Upper lobe of left lung (tissue), 6 donors: ENCODE measurements around the gene SPATA12. TPM values are rescaled to one million over a fixed set of nuclear protein-coding genes. Genes with fewer than 3 reads are reported as not detected.
"Not testable (repeated sequence)": the region's sequence is repeated elsewhere in the genome, so short reads cannot be mapped to it uniquely, and the experiment has no call there.

Experiments used
- ATAC-seq, 2 donors: fragments of 200-7000 bp; cut with Tn5 transposase; one replicate each; pipeline ENCODE4 v1.9.1; 2022; ENCODE audit warnings: mild to moderate bottlenecking in 2 of 2, moderate library complexity in 2 of 2; ENCODE audit not compliant: low FRiP score in 2 of 2
- DNase-seq, 2 donors: peaks; one replicate each; pipeline ENCODE4 v3.0.0-alpha.2; 2019 to 2020
- H3K27ac ChIP-seq, 4 donors: fragments of 200-600 bp; sonication (generic); one replicate each; pipeline ENCODE4 v1.5.1; 2016 to 2019
- H3K27me3 ChIP-seq, 4 donors: fragments of 200-600 bp; sonication (generic); one replicate each; pipeline ENCODE4 v1.5.1; 2017 to 2019
- H3K36me3 ChIP-seq, 4 donors: fragments of 200-600 bp; sonication (generic); one replicate each; pipeline ENCODE4 v1.5.1; 2016 to 2019
- H3K4me1 ChIP-seq, 4 donors: fragments of 200-600 bp; sonication (generic); one replicate each; pipeline ENCODE4 v1.5.1; 2018 to 2019
- H3K4me3 ChIP-seq, 4 donors: fragments of 200-600 bp; sonication (generic); one replicate each; pipeline ENCODE4 v1.5.1; 2017 to 2019; ENCODE audit warnings: mild to moderate bottlenecking in 2 of 4, moderate library complexity in 1 of 4
- H3K9me3 ChIP-seq, 4 donors: fragments of 200-600 bp; sonication (generic); one replicate each; pipeline ENCODE4 v1.5.1; 2018 to 2019
- CTCF ChIP-seq, 6 experiments: fragments of 450-650 bp in 4 of 6; fragments of 200-600 bp in 2 of 6; sonication (generic) in 2 of 6; IDR thresholded peaks; one replicate each; pipeline ENCODE4 v1.5.1; 2016 to 2019; ENCODE audit warnings: antibody characterized with exemption in 6 of 6
- EP300 ChIP-seq, 4 donors: sonication (generic); formaldehyde crosslinking; IDR thresholded peaks; one replicate each; pipeline ENCODE4 v1.5.1; 2017; ENCODE audit warnings: antibody characterized with exemption in 4 of 4, control low read depth in 2 of 4
- POLR2A ChIP-seq, 4 donors: fragments of 450-650 bp; IDR thresholded peaks; one replicate each; pipeline ENCODE4 v1.5.1; 2016 to 2017; ENCODE audit warnings: antibody characterized with exemption in 4 of 4, mild to moderate bottlenecking in 2 of 4
- POLR2AphosphoS5 ChIP-seq, 2 donors: sonication (generic); formaldehyde crosslinking; IDR thresholded peaks; one replicate each; pipeline ENCODE4 v1.5.1; 2017; ENCODE audit warnings: antibody characterized with exemption in 2 of 2
- WGBS, 2 donors: methylation state at CpG; one replicate each; pipeline ENCODE4 v1.1.5; 2017 to 2018; 5-methylcytosine and 5-hydroxymethylcytosine counted together
- total RNA-seq, 6 donors: library from RNA; depleted of rRNA in 4 of 6; stranded (reverse); fragments of >200 nt in 4 of 6; gene quantifications; one replicate each; pipeline versions ENCODE4 v1.1.0 to v1.2.1, GENCODE V29; 2016 to 2021
- donor health status: DM: no; HTN: no; CAD: no; lungs with moderate emphysema.
- donor health status: DM: no; HTN: yes; CAD: no; lungs with severe emphysema.

SPATA12 gene
- total RNA-seq, 6 donors from 2014 or later = 0.27 to 1.0 (median 0.36) TPM; not detected in 2

DNA sequence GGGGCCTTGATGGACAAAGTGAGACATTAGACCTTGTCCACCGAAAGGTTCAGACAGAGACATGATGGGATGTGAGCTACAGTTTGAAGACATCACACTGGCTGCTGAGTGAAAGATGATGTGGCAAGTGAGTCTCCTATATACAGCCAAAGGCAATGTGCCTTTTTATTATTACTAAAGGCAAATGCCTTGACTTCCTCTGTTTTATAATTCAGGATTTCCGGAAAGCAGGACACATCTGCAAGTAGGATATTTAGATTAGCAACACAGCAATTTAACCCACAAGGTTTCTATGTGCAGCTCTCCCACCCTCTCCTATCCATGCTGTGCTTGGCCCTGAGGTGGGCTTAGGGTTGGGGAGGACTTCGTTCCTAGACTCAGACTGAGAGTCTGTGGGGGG lies 20.7 kb downstream of the SPATA12 start:
- no peak overlapping the region for H3K4me3 ChIP-seq
- H3K27ac ChIP-seq = no peak overlapping the region
- WGBS, 2 donors = 61 to 77% methylated on average over 3 of the region's 3 CpGs
- ATAC-seq = no peak
- peaks cover 0 to 6% (median 0%) of the 10 kb centered on the region in 4 donors for H3K27me3 ChIP-seq
- peaks cover 8 to 22% (median 13%) of the 10 kb centered on the region in 4 donors for H3K4me1 ChIP-seq
- DNase-seq = no peak
- H3K36me3 ChIP-seq = no peaks in the 10 kb centered on the region
- no peaks in the 10 kb centered on the region for H3K9me3 ChIP-seq
- no peak for TF ChIP-seq POLR2AphosphoS5 (IDR thresholded peaks at IDR 0.05)
- TF ChIP-seq EP300 (IDR thresholded peaks at IDR 0.05) = no peak
- TF ChIP-seq CTCF (IDR thresholded peaks at IDR 0.05) = no peak
- no peak for TF ChIP-seq POLR2A (IDR thresholded peaks at IDR 0.05)

DNA sequence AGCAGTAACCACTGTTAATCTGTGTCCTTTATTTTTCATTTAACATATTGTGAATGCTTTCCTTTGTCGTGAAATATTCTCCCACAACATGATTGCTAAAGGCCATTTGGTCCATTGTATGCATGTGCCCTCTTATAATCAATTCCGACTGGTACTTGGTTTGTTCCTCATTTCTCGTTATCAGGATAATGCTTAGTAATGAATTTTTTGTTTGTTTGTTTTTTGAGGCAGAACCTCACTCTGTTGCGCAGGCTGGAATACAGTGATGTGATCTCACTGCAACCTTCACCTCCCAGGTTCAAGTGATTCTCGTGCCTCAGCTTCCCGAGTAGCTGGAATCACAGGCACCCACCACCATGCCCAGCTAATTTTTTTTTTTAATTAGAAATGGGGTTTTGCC lies 22.0 kb downstream of the SPATA12 start:
- no peak overlapping the region for H3K4me3 ChIP-seq
- no peak for DNase-seq
- no peak for TF ChIP-seq EP300 (IDR thresholded peaks at IDR 0.05)
- no peak for ATAC-seq
- 87 to 88% methylated on average over 6 of the region's 6 CpGs for WGBS, 2 donors
- peaks cover 0 to 6% (median 0%) of the 10 kb centered on the region in 4 donors for H3K27me3 ChIP-seq
- H3K9me3 ChIP-seq = no peaks in the 10 kb centered on the region
- H3K27ac ChIP-seq = no peak overlapping the region
- peaks cover 8 to 22% (median 13%) of the 10 kb centered on the region in 4 donors for H3K4me1 ChIP-seq
- H3K36me3 ChIP-seq = no peaks in the 10 kb centered on the region

- not testable (repeated sequence) for H3K27me3 ChIP-seq
- 94% methylated on average over 16 of the region's 16 CpGs for WGBS, 2 donors
- H3K4me1 ChIP-seq = peaks cover 4 to 13% (median 8%) of the 10 kb centered on the region in 4 donors
Observed at GRCh38 chr3:57083266-57083995, 23.0 kb downstream of the SPATA12 start.

DNA sequence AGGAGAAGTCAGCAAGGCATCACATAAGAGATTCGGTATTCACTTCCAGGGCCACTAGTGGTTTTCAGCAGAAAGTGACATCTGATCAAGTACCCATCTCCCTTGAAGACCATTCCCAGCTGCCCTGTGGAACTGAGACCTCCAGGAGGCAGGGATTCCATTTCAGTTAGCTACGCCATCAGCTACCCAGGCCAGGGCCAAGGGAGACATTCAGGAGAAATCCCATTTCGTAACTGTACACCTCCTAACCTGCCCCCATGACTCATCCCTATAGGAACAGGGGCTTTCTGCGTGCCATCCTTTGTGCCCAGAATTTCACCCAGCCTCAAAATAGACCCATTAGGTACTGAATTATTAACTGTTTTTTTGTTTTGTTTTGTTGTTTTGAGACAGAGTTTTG lies 24.7 kb downstream of the SPATA12 start:
- no peak overlapping the region for H3K27ac ChIP-seq
- WGBS, 2 donors = 96% methylated on average over 4 of the region's 4 CpGs

More at GRCh38 chr3:57083266-57083995, 23.0 kb downstream of the SPATA12 start:
- H3K4me3 ChIP-seq, ATAC-seq, DNase-seq, H3K27ac ChIP-seq, H3K9me3 ChIP-seq, H3K36me3 ChIP-seq: not testable (repeated sequence)

DNA sequence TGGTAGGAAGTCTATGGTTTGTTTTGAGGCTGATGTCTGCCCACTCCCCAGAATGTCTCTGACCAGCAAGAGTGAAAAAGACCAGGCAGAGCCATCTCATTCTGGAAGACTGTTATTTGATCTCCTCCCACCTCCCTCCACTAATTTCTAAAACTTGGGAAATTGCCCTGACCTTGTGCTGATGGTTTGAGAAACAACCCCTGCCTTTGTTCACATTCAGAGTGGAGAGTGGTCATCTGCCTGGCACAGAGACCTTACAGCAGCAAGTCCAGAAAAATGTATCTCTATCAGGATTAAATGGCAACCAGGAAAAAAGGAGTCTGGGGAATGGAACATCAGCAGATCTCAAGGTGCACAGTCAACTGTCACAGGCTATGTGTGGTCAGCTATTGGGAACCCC lies 25.7 kb downstream of the SPATA12 start:
- Histone ChIP-seq H3K9me3 (no peaks in the 10 kb centered on the region), H3K4me3 (no peak overlapping the region), H3K36me3 (no peaks in the 10 kb centered on the region), H3K27ac (no peak overlapping the region), H3K27me3 (no peaks in the 10 kb centered on the region), H3K4me1 (no peaks in the 10 kb centered on the region)
- DNase-seq = no peak
- ATAC-seq = no peak
- no peak for TF ChIP-seq POLR2AphosphoS5 (IDR thresholded peaks at IDR 0.05)
- TF ChIP-seq CTCF (IDR thresholded peaks at IDR 0.05) = no peak
- TF ChIP-seq POLR2A (IDR thresholded peaks at IDR 0.05) = no peak
- TF ChIP-seq EP300 (IDR thresholded peaks at IDR 0.05) = no peak

More for the DNA sequence above, 24.7 kb downstream of the SPATA12 start:
- ATAC-seq = no peak
- no peaks in the 10 kb centered on the region for H3K4me1 ChIP-seq
- DNase-seq = no peak
- no peaks in the 10 kb centered on the region for H3K27me3 ChIP-seq
- TF ChIP-seq CTCF (IDR thresholded peaks at IDR 0.05) = no peak
- no peak for TF ChIP-seq EP300 (IDR thresholded peaks at IDR 0.05)
- TF ChIP-seq POLR2A (IDR thresholded peaks at IDR 0.05) = no peak
- TF ChIP-seq POLR2AphosphoS5 (IDR thresholded peaks at IDR 0.05) = no peak
- no peak overlapping the region for H3K4me3 ChIP-seq
- H3K36me3 ChIP-seq = no peaks in the 10 kb centered on the region
- no peaks in the 10 kb centered on the region for H3K9me3 ChIP-seq
